ENCODE data around the gene LRFN3.
"Not testable (repeated sequence)": the region's sequence is repeated elsewhere in the genome, so short reads cannot be mapped to it uniquely, and the experiment has no call there.

LRFN3 gene

DNA sequence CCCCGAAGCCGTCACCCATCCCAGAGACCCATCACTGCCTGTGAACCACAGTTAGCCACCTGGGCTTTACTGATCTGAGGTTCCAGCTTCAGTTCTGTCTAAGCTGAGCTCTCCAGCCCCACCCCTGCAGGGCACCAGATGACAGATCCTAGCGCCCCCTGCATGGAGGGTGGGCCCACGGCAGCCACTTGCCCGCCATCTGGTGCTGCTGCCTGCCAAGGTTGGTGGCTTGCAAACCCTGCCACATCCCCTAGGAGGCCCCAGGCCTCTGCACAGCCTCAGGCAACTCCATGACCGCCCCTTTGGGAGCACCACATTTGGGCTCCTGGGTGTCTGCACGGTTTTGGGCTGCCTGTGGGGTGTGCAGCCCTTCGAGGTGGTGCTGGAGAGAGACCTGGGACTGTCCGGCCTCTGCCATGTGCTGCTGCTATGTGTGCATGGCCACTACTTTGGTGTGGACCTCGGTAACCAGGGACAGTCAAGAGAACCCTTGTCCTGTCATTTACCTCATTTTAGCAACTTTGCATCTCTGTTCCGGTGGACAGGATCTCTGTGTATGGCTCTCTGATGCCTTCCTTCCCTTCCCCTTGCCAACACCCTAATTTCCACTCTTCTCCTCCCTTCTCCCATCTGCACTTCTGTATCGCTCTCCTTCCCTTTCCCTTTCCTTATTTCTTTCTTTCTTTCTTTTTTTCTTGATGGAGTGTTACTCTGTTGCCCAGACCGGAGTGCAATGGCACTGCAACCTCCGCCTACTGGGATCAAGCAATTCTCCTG lies 41.5 kb downstream of the LRFN3 start:
- DNase-seq, result no peak

DNA sequence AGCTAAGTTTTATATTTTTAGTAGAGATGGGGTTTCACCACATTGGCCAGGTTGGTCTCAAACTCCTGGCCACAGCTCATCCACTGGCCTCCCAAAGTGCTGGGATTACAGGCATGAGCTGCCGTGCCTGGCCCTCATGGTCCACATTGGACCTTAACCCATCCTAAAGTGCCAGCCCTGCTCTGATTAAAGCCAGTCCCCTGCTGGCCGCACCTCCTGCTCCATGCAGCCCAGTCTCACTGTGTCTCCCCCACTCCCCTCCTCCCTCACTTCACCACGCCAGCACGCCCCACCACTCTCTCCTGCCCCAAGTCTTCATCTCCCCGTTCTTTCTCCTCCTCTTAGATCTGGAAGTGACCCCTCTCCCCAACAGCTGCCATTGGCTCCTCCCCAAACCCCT lies 42.1 kb downstream of the LRFN3 start:
- no peak for DNase-seq

DNA sequence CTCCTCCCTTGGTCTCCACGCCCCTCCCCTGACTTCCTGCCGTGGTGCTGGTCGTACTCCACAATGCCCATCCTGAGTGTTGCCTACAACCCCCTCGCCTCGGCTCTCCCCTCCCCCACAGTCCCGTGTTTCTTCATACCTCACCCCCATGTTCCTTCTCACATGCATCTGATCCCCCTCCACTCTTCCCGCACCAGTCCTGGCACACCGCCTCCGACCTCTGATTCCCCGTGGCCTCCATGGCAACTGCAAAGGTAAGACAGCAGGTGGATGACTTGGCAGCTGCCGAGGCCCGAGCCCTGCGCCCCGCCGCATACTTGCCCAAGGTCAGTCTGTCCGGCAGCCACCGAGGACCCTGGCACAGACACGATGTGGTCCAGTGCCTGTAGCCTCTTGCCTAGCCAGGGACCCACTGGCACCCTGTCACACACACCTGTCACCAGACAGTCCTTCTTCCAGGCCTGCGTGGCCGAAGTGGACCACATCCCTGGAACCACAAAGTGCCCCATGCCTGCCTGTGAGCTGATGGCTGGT lies 42.7 kb downstream of the LRFN3 start:
- DNase-seq, result no peak

DNA sequence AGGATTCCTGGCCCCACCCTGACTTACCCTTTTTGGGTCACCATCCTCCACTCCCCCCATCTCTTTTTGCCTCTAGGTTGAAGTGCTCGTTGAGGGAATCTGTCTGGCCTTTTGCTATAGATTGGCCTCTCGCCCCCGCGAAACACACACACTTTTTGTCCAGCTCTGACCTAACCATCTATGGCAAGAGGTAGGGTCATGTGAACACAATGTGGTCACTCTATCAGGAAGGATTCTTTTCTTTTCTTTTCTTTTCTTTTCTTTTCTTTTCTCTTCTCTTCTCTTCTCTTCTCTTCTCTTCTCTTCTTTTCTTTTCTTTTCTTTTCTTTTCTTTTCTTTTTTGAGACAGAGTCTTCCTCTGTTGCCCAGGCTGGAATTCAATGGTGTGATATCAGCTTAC lies 44.8 kb downstream of the LRFN3 start:
- DNase-seq, result not testable (repeated sequence)

DNA sequence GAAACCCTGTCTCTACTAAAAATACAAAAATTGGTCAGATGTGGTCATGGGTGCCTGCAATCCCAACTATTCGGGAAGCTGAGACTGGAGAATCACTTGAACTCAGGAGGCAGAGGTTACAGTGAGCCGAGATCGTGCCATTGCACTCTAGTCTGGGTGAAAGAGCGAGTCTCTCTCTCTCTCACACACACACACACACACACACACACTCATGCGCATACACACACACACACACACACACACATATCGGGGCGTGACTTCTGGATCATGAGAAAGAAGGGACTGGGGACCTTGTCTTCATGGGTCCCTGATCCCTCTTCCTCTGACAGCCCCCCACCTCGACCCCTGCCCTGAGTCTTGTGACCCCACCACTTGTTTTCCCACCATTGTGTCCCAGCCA lies 47.0 kb downstream of the LRFN3 start:
- no peak for DNase-seq

DNA sequence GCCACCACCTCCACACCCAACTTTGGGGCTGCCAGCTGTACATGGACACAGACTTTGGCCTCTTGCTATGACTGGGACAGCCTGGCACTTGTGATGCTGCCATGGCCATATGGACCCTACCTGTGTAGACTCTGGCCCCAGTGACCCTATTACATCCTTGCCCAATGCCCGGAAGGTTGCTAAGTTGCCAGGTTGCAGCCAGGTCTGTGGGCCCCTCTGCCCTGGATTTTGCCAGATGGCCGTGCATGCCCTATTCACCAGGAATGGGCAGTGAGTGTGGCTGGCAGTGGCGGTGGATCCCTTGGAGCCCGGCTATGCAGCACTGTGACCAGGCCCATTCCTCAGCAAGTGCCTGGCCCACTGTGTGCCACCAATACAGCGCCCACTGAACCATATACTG lies 49.9 kb downstream of the LRFN3 start:
- no peak for DNase-seq

DNA sequence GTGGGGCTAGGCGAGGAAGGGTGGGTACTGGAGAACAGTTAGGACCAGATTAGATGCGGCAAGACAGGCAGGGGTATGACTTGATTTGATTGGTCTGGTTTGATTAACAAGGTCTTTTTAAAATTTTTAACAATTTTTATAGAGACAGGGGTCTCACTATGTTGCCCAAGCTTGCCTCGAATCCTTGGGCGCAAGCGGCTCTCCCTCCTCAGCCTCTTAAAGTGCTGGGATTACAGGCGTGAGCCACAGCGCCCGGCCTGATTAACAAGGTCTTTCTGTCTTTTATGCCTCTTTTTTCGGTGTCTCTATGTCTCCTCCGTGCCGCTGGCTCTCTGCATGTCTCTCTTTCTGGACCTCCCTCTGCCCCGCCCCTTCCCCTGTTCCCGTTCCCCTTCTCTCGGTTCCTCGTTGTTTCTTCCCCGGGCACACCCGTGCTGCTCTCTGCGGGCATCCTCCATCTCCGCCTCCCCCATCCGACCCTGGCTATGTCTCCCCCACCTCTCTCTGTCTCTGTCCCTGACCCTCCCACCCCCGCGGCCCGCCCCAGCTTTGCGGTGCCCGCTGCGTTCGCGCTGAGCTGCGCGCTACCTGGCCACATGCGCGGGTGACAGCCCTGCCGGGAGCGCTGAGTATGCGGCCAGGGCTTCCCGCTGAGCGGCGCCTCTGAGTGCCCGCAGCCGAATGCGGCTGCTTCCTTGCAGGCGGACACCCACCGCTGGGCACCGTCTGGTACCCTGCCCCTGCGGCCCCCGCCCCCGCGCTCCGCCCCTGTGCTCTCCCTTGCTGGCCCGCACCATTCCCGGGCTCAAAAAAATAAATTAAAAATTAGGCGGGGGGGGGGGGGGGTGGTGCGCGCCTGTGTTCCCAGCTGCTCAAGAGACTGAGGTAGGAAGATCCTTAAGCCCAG lies 50.7 kb downstream of the LRFN3 start:
- DNase-seq, result no peak

DNA sequence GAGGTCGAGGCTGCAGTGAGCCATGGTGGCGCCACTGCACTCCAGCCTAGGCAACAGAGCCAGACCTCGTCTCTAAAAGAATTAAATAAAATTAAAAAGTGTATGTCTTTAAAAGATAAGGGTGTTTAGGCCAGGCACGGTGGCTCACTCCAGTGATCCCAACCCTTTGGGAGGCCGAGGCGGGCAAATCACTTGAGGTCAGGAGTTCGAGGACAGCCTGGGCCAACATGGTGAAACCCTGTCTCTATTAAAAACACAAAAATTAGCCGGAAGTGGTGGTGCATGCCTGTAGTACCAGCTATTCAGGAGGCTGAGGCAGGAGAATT lies 51.4 kb downstream of the LRFN3 start:
- DNase-seq, result no peak

DNA sequence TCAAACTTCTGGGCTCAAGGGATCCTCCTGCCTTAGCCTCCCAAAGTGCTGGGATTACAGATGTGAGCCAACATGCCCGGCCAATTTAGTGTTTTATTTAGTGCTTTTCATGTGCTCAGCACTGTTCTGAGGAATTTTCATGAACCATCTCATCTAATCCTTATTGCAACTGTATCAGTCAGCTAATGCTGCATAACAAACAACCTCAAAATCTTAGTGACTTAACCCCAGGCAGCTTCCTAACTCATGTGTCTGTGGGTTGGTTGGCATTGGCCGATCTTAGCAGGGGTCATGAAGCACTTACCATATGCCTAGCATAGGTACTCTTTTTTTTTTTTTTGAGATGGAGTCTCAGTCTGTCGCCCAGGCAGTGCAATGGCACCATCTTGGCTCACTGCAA lies 52.6 kb downstream of the LRFN3 start:
- no peak for DNase-seq

DNA sequence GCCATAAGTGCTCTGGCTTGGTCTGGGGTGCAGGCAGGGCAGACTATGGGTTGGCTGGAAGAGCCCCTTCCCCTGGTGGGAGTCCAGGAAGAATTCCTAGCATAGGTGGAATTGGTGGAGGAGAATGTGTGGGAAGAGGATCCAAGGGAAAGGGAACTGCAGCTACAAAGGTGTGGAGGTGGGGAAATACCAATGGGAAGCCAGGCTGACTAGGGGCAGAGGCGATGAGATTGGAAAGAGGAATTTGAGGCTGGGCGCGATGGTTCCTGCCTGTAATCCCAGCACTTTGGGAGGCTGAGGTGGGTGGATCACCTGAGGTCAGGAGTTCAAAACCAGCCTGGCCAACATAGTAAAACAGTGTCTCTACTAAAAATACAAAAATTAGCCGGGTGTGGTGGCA lies 54.0 kb downstream of the LRFN3 start:
- no peak for DNase-seq

DNA sequence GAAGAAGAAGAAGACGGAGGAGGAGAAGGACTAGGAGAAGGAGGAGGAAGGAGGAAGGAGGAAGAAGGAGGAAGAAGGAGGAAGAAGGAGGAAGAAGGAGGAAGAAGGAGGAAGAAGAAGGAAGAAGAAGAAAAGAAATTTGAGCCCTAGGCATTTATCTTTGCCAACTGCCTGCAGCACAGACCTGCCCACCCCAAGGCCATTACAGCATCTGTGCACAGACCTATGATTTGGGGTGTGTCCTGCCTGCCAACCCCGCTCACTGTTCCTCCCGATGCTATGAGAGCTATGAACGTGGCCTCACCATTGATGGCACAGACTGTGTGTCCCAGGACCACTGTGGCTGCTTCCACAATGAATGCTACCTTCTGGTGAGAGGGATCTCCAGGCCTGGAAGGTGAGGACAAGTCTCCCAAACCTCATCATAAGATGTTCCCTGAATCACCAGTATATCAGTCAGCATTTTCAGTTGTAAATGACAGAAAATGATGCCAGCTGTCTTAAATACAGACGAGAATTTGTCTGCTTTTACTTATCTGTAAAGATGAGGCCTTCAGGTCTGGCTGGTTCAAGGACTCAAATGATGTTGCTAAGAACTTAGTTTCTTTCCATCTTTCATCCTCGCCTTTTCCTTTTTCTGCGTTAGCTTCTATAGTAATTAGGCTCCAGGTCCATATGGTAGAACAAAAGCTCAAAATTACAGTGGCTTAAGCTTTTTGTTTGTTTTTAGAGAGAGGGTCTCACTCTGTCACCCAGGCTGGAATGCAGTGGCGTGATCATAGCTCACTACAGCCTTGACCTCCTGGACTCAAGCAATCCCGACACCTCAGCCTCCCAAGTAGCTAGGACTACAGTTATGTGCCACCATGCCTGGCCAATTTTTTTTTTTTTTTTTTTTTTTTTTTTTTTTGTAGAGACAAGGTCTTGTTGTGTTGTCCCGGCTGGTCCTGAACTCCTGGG lies 54.9 kb downstream of the LRFN3 start:
- no peak for DNase-seq

DNA sequence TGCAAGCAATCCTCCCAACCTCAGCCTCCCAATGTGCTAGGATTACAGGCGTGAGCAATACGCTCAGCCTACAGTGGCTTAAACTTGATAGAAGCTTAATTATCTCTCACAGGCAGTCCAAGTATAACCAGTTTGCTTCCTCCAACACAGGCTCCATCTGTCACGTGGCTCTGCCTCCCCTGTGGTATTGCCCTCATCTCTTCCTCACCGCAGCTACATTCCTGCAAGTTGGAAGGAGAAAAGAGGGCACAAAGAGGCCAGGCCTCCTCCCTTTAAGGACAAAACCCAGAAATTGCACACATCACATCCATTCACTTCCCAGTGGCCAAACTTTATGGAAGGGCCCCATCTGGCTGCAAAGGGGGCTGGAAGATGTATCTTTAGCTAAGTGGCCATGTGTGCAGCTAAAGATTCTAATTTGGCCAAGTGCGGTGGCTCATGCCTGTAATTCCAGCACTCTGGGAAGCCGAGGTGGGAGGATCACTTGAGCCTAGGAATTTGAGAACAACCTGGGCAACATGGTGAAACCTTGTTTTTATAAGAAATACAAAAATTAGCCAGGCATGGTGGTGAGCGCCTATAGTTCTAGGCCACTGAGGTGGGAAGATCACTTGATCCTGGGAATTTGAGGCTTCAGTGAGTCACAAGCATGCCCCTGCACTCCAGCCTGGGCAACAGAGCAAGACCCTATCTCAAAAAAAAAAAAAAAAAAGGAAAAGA lies 55.7 kb downstream of the LRFN3 start:
- no peak for DNase-seq

DNA sequence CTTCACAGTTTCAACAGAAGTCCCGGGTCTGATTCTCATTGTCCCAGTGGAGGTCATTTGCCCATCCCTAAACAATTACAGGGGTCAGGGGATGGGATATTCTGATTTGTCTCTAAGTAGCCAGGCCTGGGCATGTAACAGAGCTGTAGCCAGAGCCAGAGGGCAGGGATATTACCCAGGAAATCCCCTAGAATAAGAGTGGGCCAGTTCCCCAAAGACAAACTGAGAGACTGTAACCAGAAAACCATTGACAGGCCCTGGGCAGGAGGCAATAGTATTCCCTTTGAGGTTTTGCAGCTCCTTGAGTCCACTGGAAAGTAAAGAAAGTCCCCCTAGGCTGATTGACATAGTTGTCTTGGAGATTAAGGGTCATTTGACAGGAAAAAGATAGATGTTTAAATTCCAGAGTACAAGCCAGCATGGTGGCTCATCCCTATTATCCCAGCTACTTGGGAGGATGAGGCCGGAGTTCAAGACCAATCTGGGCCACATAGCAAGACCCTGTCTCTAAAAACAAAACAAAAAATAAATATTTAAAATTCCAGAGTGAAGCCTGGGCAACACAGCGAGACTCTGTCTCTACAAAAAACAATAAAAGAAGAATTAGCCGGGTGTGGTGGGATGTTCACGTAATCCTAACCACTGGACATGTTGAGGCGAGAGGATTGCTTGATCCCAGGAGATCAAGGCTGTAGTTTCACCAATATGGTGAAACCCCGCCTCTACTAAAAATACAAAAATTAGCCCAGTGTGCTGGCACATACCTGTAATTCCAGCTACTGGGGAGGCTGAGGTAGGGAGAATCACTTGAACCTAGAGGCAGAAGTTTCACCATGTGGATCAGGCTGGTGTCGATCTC lies 57.0 kb downstream of the LRFN3 start:
- DNase-seq, result no peak

DNA sequence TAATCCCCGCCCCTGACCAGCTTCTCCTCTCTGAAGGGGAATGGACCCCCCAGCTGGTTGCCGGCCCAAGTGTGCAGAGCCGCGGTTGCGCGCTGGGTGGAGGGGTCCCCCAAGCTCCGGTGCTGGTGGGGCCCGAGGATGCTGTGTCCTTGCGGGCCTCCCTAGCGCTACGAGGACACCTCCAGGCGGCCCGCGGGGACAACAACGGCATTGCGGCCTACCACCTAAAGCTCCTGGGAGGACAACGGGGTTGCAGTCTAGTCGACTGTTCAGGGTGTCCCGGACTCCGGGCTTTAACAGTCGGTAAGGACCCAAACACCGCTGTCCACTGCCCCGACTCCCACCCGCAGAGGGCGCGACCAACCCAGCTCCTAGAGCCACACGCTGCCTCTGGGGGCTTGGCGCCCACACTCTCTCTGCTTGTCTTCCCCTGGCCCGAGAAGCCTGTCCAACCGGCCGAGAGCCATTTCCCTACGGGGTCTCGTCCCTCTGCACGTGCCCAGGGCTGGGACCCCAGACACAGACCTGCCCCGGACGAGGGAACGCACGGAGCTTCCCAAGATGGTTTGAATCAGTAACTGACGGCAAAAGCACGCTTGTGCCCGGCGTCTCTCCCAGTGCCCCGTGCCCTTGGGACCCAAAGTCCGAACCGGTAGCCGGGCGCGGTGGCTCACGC lies 57.9 kb downstream of the LRFN3 start:
- DNase-seq, result no peak
